HG03066 (cell line): ENCODE measurements around the gene PLK4.

Source experiments
- ATAC-seq: cut with Tn5 transposase; IDR thresholded peaks from one replicate; pipeline ENCODE4 v1.9.1; 2021; ENCODE audit warnings: low read depth; ENCODE audit not compliant: unreplicated experiment

The PLK4 gene

DNA sequence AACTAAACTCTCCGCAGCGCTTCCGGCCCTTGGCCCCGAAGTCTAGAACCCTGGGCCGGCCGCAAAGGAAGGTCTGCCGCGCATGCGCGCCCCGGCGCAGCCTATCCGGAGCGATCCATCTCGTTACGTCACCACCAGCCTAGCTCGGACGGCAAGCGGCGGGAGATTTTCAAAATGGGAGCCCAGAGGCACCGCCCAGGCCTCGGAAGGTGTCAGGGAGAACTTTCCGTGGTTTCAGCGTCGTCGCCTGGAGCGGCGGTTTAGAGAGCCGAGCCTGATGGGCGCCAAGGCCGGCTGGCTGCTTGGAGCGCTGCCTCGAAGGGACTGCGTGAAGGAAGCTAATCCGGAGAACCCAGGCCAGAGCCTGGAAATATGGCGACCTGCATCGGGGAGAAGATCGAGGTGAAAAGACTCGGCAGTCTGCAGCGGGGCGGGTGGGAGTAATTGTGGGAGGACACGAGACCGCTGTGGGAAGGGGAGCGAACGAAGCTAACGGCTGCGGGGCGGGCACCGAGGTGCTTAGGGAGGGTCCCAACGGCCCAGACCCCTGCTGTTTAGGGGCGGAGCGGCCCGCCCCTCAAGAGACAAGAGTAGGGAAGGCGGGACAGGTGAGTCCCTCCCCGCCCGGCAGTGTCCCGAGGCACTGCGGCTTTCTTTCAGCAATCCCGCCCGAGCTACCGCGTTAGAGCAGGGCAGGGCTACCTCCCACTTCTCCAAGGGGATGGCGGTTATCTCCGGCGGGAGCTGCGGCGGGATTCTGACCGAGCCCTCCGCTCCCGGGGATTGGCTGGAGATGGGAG, at the start of gene PLK4:
PLK4 (plus strand) TSS at position 131 of the 800 bp plus-strand sequence; CDS start at position 373, 242 bp downstream.
- ATAC-seq = peak; percentile 90

DNA sequence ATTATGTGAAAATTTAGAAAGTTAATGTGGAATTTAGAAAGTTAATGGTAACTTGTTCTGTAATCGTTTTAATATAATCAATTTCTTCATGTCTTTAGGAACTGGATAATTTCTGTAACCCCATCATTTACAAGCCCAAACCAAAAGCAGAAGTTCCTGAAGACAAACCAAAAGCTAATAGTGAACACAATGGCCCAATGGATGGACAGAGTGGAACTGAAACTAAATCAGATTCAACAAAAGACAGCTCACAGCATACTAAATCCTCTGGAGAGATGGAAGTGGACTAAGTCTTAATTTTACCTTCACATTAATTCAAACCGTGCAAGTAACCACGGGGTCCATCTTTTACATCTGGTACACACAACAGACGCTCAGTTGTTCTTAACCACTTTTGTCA, 48.1 kb upstream of the PLK4 start:
- ATAC-seq = peak; percentile 47

DNA sequence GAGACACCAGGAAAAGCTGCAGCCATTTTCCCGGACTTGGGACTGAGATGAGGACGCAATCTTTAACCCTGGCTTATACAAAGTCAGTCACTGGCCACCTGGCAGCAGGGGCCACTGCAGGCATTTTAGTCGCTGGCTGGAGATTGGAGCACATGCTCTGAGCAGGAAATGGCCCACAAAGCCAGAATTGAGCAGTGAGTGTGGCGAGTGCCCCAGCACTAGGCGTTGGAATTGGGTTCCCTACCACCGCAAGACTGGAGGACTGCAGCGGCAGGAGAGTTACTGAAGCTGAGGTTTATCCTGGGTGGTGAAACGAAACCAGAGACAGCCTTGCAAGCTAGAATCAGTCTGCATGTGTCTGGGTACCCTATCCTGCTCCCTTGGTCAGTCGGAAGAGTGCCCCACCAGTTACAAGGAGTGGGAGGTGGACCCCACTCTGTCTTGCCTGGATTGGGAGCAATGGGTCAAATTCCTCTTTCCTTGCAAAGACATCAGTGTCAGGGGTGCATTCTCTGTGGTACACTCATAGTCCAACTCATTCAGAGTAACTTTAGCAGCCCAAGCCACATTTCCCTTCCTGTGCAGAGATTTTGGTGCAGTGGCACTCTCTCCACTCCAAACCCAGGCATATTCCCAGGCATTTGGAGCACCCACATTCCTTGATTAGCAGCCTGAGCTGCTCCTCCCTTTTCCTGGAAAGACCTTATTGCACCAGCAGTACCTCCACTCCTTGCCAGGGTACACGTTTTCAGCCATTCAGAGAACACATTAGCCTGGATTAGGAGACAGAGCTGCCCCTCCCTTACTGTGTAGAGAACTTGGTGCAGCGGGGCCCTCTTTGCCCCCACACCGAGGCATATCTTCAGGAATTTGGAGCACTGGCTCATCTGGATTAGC, 36.7 kb upstream of the PLK4 start:
- ATAC-seq = no peak

DNA sequence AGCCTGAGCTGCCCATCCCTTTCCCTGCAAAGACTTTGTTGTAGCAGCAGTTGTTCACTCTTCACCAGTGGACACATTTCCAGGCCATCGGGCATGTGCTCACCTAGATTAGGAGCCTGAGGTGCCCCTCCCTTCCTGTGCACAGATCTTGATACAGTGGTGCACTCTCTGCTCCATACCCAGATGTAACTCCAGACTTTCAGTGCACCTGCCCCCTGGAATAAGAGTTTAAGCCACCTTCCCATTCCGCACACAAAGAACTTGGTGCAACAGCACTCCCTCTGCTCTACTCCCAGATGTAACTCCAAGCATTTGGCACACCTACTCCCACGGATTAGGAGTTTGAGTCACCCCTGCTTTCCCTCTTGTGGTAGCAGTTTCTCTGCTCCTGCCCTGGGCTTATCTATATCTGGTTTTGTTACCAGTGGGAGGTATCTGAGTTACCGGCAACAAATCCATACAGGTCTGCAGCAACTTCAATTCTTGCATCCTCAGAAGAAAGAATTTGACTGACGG, 36.0 kb upstream of the PLK4 start:
- no peak for ATAC-seq

DNA sequence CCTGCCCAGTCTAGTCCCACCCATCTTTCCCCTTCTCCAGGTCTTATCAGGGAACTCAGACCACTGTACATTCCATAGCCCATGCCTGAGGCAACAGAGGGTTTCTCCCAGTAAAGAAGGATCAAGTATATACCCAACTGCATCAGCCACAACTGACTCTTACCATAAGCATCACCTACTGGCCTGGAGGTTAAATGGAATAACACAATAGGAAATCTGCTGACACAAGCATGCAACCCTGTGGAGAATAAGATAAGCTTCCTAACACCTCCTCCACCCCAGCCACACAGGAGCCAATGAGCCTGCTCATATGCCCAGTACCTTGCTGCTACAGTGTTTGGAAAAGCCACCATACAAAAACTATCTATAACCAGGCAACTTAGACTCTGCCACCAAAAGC, 34.6 kb upstream of the PLK4 start:
- no peak for ATAC-seq

DNA sequence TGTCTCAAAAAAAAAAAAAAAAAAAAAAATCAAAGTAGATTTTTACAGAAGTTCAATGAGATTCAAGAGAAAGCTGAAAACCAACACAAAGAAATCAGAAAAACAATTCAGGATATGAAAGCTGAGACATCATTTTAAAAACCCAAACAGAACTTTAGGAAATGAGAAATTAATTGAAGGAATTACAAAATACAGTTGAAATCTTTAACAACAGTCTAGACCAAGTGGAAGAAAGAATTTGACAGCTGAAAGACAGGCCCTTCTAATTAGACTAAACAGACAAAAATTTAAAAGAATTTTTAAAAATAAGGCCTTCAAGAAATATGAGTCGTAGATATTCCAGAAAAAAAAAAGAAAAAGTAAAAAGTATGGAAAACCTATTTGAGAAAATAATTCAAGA, 33.9 kb upstream of the PLK4 start:
- ATAC-seq = no peak

DNA sequence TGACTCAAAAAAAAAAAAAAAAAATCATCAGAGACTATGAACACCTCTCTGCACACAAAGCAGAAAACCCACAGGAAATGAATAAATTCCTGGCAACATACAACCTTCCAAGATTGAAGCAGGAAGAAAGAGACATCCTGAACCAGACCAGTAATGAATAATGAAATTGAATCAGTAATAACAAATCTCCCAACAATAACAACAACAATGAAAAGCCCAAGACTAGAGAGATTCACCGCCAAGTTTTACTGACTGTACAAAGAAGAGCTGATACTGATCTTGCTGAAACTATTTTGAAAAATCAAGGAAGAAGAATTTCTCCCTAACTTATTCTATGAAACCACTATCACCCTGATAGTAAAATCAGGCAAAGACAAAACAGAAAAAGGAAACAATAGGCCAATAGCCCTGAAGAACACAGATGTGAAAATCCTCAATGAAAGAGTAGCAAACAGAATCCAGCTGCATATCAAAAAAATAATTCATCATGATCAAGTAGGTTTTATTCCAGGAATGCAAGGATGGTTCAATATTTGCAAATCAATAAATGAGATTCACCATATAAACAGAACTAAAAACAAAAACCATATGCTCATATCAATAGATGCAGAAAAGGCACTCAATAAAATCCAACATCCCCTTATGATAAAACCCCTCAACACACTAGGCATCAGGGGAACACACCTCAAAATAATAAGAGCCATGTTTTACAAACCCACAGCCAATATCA, 31.0 kb upstream of the PLK4 start:
- no peak for ATAC-seq

DNA sequence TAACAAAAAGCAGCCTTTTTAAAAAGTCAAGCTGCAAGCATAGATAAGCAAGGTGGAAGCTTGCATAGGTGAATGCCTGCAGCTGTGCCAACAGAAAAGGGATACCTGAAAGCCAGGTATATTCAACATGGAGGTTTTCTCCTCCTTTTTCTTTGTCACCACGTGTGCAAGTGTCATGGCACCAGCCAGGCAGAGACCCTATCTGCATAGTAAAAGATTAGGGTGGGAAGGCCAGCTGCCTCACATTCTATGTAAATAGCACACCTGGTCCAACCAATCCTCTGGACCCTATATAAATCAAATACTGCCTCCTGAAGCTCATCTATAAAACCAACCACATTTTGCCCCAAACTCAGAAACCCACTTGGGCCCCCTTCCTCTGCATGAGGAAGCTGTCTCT, 28.0 kb upstream of the PLK4 start:
- ATAC-seq = no peak

DNA sequence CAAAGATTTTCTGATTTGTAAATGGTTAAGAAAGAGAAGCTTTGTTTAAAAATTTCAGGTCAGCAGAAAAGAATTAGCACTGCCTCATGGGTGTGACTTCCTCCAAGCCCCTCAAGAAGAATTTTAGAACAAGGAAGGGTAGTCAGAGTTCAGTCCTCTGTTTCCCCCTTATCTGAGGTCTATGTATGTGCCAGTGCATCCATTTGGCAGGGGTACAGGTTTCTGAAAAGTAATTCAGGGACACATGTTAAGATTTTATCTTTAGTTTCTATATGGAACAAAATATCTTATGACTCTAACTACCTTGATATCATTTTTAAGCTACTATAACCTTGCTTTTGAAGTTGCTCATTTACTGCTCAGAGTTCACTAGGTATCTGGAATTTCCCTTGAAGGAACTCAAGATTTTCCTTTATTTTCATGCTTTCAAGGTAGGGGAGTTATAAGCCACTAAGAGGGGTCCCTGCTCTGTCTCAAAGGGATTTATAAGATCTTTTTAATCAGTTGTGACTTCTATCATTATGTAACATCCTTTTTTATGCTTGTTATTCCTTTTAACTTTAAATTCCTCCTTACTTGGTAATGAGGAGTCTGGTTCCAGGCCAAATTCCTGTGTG, 24.4 kb upstream of the PLK4 start:
- ATAC-seq = no peak

DNA sequence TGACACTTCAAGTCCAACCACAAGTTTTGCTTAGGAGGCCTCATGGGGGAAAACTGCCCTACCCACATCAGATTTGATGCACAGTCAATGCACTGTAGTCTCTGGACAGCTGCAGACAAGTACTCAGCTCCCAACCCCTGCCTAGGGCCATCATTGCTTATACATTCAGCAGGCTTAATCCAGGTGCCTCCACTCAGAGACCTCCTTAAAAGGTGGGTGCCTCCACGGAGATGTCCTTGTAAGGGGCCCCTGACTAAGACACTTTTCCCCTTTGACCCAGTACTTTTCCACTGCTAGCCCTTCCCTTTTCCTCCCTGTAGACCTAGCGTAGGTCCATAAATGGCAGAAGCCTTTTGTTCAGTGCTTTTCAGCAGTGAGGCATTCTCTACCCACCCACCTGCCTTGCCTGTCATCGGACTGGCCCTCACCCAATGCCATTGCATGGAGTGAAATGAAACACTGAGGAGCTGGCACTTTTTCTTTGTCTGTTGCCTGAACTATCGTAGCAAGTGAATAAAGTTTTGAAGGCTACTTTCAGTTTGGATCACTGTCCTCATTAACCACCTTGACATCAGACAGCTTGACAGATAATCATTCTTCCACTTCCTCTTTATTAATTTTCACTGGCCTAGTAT, 23.8 kb upstream of the PLK4 start:
- peak; percentile 81 for ATAC-seq

DNA sequence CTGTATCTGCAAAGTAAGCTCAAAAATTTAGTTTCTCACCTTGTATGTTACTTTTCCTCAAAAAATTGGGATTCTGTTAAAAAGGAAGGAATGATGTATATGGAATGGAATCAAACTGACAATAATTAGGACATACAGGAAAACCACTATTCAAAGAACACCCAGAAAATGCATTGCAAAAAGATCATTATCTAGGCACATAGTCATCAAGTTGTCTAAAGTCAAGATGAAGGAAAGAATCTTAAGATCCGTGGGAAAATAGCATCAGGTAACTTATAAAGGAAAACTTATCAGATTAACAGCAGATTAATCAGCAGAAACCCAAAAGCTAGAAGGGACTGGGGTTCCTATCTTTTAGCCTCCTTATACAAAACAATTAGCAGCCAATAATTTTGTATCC, 23.1 kb upstream of the PLK4 start:
- no peak for ATAC-seq

DNA sequence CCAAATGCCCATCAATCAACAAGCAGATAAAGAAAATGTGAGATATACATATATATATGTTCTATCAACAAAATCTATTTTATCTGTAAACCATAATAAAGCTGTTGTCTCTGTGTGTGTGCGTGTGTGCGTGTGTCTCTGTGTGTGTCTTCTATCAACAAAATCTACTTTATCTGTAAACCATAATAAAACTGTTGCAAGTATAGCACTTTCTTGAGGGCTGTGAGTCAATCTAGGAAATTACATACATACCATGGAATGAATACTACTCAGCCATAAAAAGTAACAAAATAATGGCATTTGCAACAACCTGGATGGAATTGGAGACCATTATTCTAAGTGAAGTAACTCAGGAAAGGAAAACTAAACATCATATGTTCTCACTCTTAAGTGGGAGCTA, 12.5 kb upstream of the PLK4 start:
- no peak for ATAC-seq

DNA sequence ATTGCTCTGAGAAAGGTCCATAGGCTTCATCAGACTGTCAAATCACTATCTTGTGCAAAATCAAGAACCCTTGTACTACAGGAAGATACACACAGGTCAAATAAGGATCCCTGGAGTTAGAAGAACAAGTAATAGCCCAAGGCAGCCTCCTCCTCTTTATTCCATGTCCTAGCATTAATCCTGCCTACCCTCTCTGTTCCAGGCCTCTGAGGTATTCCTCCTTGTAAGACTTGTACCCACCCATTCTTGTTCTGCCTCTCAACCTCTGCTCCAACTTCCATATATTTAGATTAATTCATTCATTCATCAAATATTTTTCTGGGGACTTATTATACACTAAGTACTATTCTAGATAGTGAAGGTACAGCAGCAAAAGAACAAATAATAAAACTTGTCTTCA, 10.4 kb upstream of the PLK4 start:
- no peak for ATAC-seq

DNA sequence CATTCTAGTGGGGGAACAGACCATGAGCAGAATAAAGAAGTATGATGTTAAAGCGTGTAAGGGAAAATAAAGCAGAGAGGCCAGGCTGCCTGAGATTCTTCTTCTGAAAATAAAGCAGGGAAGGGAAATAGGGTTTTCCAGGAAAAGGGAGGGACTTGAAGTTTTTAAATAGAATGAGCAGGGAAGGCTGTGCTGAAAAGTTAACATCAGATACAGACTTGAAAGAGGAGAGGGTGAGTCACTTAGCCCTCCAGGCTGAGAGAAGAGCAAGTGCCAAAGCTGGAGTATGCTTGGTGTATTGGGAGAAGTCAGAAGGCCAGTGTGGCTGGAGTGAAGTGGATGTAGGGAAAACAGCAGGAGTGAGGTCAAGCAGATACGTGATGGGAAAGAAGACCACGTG, 10.0 kb upstream of the PLK4 start:
- ATAC-seq = no peak

DNA sequence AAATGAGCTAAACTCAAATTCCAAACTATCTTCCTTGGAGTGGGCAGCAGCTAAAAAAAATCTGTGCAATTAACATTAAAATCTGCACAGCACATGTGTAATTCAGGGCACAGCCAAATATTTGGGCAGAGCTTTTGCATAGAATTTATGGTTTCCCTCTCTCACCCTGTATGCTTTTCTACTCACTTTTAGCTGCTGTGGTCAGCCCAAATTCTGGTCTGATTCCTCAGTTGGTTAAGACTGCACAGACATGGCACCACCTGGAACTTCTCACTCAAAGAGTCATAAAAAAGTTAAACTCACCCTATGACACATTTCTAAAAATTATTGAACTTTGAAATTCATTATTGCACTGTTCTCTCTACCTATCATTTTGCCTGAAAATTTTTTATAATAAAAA, 4.9 kb upstream of the PLK4 start:
- ATAC-seq = no peak

DNA sequence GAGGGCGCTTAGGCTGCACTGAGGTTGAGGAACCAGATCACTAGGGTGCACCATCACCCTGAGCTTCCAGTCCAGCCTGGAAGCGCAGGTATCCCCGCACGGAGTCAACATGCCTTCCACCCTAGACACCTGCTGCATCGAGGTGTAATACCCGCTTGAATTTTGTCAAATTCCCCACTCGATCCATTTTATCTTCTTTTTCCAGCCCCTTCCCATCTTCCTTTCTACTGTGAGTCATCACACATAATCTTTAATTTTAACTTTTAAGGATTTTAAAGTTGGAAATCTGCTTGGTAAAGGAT, 821 bp downstream of the PLK4 start:
- peak; percentile 42 for ATAC-seq

DNA sequence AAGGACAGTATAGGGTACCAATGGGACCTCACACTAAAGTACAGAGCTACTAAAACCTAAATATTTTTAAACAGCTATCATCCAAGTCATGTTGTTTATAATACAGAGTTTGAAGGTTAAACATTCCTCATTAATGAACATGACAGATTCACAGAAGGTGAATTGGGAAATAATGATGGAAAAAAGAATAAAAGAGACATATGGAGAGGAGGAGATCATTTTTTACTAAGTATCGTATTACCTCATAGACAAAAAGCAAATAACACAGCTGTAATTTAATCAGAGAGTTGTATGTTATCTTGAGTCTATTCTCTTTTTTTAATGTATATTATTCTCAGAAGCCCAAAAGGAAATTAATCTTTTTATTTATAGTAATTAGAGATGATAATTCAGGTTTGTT, 7.9 kb downstream of the PLK4 start:
- no peak for ATAC-seq

DNA sequence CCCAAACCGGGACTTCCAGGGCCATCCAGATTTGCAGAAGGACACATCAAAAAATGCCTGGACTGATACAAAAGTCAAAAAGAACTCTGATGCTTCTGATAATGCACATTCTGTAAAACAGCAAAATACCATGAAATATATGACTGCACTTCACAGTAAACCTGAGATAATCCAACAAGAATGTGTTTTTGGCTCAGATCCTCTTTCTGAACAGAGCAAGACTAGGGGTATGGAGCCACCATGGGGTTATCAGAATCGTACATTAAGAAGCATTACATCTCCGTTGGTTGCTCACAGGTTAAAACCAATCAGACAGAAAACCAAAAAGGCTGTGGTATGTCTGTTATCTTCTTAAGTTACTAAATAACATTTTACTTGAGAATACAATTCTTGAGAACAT, 9.2 kb downstream of the PLK4 start:
- ATAC-seq = no peak

DNA sequence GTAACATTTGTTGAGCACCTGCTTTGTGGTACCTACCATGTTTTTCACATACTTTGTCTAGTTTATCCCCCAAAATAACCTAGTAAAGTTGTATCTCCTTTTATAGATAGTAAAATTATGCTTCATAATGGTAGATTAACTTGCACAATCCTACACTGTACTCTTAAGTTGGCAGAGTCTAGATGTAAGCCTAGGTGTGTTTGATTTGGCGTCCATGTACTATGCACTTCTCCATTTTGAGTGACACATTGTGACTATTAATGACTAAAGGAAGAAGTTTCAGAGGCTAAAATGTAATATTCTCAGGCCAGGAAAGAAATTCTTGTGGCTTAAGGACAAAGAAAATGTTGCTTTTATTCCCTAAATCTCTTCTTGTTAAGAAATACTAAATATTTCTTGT, 15.4 kb downstream of the PLK4 start:
- no peak for ATAC-seq

DNA sequence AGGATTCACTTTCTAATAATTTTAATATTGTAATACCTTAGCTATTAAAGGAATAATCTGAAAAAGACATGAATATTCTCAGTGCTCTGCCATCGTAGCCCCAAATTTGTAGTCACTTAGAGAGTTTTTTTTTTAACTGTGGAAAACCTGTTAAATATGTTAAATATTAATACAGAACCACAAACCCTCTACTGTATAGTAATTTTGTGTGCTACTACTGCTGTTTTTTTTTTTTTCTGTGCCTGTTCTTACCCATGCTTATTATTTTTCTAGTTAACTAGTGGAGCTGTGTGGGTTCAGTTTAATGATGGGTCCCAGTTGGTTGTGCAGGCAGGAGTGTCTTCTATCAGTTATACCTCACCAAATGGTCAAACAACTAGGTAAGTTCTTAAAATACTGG, 15.8 kb downstream of the PLK4 start:
- ATAC-seq = no peak
